ENCODE results near the gene ANXA11.
"Not testable (repeated sequence)": the region's sequence is repeated elsewhere in the genome, so short reads cannot be mapped to it uniquely, and the experiment has no call there.

ANXA11 gene

GRCh38 chr10:80144696-80145131, 60.6 kb downstream of the ANXA11 start:
- DNase-seq, result no peak

- peak in 1 of 2 experiments; percentile 7 for DNase-seq
These were observed 61.2 kb downstream of the ANXA11 start for GRCh38 chr10:80144067-80144695.

- no peak for DNase-seq
These were observed 63.5 kb downstream of the ANXA11 start for GRCh38 chr10:80141696-80142460.

- no peak for DNase-seq
These were observed 65.1 kb downstream of the ANXA11 start for GRCh38 chr10:80140251-80140650.

GRCh38 chr10:80139265-80139664, 66.1 kb downstream of the ANXA11 start:
- no peak for DNase-seq

- no peak for DNase-seq
These were observed 67.4 kb downstream of the ANXA11 start for GRCh38 chr10:80137920-80138319.

GRCh38 chr10:80137031-80137862, 68.1 kb downstream of the ANXA11 start:
- no peak for DNase-seq

GRCh38 chr10:80136134-80136571, 69.2 kb downstream of the ANXA11 start:
- no peak for DNase-seq

- not testable (repeated sequence) for DNase-seq
These were observed 71.7 kb downstream of the ANXA11 start for GRCh38 chr10:80133687-80134086.

- DNase-seq, result no peak
These were observed 72.1 kb downstream of the ANXA11 start for GRCh38 chr10:80133206-80133605.

GRCh38 chr10:80132299-80133139, 72.8 kb downstream of the ANXA11 start, which contains the start of gene PLAC9:
Gene PLAC9 (plus strand): TSS chr10:80132730. CDS start chr10:80132763, 33 bp downstream.
- DNase-seq, result no peak

GRCh38 chr10:80131499-80131901, 73.8 kb downstream of the ANXA11 start:
- DNase-seq, result no peak

- no peak for DNase-seq
These were observed 78.5 kb downstream of the ANXA11 start for GRCh38 chr10:80126876-80127275.

GRCh38 chr10:80122746-80123145, 82.6 kb downstream of the ANXA11 start:
- no peak for DNase-seq

- no peak for DNase-seq
These were observed 83.1 kb downstream of the ANXA11 start for GRCh38 chr10:80122110-80122710.

GRCh38 chr10:80118669-80119068, 86.7 kb downstream of the ANXA11 start:
- DNase-seq, result no peak

- DNase-seq, result no peak
These were observed 94.4 kb downstream of the ANXA11 start for GRCh38 chr10:80110986-80111385.

GRCh38 chr10:80108576-80109239, 96.6 kb downstream of the ANXA11 start:
- no peak for DNase-seq

GRCh38 chr10:80104066-80104926, 101.0 kb downstream of the ANXA11 start:
- no peak for DNase-seq

Measured in SHP77 (cell line).